ENCODE results near the gene CDH23.

CDH23 gene

DNA sequence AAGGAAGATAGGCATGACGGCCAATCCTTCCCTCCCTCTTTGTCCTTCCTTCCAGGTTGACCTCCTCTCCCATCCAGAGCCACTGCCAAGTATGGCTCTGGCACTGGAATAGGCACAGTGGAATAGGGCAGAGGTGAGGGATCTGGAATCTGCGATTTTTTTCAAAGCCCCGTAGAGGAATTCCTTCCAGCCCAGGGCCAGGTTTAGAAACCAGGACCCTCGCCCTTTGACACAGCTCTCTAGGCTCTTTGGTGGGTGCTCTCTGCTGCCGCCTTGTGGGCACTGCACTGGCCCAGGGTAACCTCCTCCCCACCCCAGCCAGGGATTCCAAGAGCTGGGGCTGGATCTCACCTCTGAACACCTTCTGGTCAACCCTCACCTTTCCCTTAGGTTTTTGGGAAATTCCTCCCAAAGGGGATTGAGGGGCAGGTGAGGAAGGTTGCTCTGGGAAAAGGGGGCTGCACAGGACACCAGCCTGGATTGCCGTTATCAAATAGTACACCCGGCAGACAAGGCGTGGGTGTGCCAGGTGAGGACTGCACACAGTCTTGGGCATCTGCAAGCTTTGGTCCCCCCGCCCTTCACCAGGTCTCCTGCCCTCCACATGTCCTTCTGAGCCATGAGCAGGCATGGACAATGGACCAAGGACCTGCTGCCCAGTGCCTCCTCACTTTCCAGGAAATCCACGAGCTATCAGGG lies 300.1 kb downstream of the CDH23 start:
- peak; percentile 62 to 69 for DNase-seq

DNA sequence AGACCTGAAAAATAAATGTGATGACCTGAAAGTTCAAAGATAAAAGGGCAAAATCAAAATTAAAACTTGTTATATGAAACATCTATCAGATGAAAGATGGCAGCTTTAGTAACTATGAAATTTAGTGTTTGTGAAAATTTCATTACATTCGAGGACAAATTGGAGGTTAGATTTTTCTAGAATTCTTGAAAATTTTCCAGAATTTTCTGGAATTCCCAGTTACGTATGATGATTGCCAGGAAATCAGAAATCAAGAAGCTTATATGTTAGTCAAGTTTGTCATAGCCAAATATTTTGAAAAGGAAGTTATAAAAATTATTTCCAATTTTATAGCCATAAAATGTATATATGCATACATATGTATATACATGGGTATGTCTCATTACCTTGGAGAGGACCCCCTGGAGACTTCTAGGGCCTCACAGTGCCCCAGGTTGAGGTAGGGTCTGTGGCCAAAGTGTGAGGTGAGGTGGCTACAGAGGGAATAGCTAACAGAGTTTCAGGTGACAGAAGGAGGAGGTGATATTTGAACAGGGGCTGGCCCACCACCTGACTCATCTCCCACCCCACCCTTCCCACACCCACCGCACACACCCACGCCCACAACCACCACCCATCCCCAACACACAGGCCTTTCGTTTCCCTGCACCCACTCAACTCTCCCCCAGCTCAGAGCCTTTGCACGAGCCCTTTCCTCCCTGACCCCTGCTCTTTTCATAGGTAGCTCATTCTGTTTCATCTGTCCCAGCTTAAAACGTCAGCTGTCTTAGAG lies 301.4 kb downstream of the CDH23 start:
- DNase-seq = peak; percentile 38 to 40

DNA sequence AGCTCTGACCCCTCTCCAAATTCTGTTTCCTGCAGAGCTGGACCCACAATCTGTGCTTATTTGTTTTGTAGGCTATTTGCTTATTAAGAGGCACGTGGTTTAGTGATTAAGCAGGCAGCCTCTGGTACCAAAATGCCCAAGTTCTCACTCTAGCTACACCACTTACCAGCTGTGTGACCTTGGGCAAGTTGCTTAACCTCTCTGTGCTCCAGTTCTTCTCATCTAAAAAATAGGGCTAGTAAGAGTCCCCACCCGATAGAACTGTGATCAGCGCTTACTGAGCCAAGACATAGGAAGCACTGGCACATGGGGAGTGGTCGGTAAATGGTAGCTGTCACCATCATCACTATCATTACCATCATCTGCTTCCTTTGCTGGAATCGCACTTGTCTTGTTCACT lies 302.0 kb downstream of the CDH23 start:
- DNase-seq = no peak

DNA sequence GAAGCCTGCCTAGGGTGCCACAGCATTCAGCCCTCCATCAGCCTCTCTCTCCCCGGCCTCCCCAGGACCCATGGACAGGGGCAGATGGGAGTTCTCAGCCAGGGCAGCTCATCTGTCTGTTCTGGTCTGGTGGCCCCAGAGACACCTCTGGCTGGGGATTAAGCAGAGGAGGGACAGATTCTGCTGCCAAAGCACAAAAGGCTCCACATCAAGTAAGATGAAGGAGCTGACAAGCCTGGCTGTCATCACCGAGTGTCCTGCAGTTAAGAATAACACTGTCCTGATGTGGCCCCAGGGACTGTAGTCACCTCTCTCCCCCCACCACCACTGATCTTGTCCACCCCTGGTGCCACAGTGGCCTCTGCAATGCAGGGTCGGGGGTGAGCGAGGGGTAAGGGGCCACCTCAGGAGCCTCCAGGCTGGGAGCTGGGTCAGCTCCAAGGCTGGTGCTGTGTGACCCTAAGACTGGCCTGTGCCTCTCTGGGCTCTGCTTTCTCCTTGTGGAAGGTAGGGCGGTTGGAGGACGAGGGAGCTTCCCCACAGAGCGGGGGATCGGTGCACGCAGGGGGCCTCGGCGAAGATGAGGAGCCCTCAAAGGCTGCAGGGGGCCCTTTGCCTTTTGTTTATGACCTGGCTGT lies 304.1 kb downstream of the CDH23 start:
- DNase-seq = no peak

DNA sequence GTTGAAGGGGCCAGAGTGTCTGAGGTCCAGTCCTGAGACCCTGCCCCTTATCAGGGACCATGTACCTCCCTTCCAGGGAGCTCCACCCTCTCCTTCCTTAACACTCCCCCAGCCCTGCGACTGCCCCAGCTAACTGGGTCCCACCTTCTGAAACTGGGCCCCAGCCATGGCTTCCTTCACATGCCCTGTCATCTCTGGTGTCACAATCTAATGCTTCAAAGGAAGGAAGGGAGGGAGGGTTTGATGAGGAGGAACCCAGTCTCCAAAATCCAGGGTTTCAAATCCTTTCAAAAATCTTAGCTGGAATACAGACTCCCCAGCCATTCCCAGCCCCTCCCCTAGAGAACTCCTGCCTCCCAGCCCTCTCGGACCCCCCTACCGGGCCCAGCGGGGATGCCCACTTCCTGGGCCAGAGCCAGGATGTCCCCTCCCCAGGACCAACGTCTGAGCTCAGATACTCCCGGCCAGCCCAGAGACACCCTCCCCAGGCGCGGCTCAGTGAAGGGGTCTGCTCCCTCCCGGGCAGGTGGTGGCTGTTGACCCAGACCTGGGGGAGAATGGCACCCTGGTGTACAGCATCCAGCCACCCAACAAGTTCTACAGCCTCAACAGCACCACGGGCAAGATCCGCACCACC lies 304.9 kb downstream of the CDH23 start:
- no peak for DNase-seq

DNA sequence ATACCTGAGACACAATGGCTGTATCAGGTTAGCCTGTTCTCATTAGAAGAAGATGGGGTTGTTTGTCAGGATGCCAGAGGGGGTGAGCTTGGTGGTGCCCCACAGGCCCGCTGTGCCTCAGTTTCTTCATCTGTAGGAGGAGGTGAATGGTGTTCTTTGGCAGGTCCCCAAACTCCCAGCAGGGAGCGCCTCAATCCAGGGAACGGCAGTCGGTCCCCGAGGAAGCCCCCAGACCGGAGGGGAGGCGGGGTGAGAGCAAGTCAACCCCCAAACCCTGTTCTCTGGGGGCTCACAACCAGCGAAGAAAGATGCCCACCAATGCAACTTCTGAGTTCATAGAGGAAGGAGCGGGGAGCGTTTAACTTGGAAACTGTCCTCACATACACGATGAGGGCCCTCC lies 306.9 kb downstream of the CDH23 start:
- no peak for DNase-seq

DNA sequence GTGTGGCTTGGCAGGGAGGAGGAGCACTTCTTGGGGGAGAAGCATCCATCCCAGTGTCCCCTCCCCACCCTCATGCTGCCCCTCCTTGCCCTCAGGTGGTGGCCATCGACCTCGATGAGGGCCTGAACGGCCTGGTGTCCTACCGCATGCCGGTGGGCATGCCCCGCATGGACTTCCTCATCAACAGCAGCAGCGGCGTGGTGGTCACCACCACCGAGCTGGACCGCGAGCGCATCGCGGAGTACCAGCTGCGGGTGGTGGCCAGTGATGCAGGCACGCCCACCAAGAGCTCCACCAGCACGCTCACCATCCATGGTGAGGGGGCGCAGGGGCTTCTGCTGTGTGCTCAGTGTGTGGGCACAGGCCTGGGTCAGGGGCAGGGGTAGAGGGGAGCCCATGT lies 308.1 kb downstream of the CDH23 start:
- DNase-seq = no peak

DNA sequence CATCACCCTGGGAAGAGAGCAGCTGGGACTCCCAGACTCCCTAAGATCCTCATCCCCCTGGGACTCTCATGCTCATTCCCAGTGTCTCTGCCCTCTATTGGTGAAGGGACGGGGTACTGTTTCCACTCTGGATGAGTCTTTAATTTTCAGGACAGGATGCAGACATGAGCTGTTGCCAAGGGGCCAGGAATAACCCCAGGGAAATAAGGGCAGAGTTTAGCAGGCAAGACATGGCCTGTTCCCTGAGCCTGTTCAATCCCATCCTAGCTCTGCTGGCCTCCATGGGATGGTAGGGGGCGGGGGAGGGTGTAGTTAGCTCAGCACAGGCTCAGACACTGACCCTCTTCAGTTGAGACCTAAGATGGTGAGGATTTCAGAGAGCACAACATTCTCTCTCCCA lies 308.9 kb downstream of the CDH23 start:
- no peak for DNase-seq

DNA sequence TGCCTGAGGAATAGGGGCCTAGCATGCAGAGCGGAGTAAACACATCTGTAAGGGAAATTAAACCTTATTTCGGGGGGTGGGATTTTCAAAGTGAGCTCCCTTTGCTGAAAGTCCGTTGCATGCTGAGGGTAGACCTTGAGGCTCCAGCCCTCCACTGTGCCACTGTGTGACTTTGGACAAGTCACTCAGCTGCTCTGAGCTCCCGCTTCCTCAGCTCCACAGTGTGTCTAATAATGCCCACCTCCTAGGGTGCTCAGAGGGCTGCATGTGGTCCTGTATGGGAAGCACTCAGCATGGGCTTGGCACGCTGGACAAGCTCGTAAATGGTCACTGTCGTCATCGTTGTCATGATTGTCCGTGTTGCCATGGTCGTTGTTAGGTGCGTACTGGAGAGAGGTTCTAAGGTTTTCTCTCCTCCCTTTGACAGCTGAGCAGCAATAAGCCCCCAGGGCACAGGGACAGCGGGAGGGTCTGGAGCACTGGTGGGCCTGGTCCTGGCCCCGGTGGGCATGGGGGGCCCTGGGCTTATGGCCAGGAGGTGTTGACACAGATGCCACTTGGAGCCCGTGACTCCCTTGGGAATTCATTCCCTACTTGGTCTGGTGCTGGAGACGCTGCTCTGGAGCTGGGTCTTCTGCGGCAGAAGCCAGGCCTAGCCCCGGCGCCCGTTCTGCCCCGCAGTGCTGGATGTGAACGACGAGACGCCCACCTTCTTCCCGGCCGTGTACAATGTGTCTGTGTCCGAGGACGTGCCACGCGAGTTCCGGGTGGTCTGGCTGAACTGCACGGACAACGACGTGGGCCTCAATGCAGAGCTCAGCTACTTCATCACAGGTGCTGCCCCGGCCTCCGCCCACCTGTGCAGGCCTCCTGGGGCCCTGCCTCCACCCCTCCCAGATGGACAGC lies 309.7 kb downstream of the CDH23 start:
- DNase-seq = no peak

DNA sequence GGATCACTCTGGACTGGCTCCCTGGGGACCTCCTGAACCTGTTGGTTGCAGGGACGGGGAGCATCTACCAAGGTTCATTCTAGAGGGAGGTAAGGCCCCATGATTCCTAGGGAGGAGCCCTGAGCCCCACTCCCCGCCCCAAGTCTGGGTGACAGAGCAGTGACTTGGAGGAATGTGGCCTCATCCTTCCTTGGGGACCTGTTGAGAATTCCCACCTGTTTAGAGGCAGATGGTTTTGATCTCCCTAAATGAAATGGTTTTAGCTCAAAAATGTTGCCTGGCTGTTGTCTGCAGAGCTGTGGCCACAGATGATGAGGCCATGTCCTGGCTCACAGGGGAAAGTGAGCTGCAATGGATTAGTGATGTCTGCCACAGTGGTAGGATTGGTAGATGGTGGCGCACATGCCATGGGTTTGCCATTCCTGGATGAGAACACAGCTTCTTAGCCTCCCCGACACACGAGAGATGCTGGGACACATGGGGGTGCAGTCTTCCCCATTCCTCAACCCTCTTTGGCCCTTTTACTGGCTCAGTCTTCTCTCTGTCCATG lies 310.6 kb downstream of the CDH23 start:
- DNase-seq = no peak

DNA sequence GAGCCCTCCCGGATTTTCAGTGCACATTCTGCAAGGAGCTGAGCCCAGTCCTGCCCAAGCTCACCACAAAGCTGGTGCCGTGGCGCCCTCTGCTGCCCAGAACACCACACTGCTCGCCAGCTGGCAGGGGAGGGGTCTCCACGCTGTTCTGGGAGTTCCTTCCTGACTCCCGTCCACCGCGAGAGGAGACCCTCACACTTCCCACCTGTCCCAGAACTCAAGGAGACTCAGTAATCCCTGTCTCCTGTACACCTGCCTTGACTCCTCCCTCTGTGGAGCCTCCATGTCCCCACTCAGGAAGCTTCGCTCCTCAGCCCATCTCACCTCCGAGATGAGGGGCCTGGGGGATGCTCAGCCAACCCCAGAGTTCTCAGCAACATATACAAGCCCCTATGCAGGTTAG lies 311.6 kb downstream of the CDH23 start:
- peak; percentile 66 to 73 for DNase-seq

DNA sequence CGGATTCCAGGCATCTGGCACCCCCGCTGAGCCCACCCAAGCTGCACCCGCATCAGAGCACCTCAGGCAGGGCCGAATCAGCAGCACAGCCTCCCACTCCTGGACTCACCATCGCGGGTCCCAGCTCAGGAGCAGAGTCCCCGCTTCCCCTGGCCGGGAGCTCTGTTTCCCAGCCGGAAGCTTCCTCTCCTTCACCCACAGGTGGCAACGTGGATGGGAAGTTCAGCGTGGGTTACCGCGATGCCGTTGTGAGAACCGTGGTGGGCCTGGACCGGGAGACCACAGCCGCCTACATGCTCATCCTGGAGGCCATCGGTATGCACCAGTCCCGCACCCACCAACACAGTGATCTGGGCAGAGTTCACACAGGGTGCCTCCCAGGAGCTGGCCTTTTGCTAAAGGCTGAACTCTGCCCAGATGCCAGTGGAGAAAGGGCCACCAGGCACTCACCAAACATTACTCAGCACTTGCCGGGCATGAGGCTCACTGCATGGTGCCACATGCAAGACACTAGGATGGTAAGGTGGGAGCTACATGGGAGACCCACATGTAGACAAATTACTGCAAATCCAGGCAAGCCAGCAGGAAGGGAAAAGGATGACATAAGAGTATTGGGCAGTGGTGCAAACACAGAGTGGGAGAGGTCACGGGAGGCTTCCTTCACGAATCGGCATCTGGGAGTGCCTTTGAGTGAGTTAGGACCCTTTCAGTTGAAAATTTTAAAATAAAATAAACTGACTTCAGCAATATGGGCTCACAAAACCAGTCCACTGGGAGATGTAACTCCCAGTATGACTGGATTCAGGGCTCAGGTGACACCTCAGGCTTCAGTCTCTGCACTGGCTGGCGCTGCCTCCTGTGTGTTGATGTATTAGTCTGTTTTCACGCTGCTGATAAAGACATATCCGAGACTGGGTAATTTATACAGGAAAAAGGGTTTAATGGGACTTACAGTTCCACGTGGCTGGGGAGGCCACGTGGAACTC lies 312.5 kb downstream of the CDH23 start:
- no peak for DNase-seq

DNA sequence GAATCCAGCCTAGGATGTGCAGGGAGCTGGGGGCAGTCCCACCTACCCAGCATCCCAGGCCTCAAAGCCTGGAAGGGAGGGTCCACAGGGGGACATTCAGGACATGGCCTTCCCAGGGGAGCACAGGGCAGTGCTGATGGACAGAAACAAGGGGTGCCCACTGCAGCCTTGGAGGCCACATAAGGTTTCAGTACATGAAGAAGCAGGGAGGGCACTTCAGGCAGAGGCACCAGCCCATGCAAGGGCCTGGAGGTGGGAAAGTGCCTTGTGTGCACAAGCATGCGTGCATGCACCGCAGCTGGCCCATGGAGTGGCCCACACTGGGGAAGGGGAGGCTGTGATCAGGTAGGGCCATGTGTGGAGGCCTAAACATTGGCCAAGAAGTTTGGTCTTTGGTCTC lies 313.8 kb downstream of the CDH23 start:
- no peak for DNase-seq

DNA sequence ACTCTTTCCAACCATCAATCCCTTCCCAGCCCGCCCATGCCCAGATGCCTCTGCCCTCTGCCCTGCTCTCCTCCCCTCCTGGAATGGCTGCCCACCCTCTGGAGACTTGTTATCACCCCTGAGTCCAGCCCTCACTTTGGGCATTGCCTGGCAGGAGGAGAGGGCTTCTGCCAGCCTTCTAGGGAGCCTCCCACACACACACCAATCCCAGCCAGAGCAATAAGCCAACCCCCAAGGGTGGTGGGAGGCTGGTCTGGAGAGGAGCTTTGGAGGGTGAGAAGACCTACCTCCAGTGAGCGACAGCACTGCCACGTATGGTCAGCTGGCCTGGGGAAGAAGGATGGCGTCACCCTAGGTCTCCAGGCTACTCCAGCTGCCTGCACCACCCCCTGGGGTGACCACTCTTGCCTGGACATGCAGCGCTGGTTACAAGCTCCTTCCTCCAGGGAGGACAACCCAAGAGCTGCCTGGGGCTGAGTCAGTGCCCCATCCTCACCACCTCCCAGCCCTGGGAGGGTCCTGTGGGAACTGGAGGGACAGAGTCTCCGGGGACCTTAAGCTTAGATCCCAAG lies 314.4 kb downstream of the CDH23 start:
- DNase-seq = no peak

DNA sequence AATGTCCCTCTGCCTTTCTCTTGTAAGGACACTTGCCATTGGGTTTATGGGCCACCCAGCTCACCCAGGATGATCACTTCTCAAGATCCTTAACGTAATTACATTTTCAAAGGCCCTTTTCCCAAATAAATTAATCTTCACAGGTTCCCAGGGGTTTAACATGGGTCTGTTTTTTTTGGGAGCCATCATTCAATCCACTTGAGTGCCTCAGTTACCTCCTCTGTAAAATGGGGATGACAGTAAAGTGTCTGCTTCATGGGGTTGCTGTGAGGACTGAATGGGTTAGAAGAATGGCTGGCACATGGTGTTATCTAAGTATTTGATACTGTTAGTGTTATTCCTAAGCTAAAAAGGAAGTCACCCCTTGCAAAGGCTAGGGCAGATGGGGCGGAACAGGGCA lies 315.4 kb downstream of the CDH23 start:
- DNase-seq = no peak

DNA sequence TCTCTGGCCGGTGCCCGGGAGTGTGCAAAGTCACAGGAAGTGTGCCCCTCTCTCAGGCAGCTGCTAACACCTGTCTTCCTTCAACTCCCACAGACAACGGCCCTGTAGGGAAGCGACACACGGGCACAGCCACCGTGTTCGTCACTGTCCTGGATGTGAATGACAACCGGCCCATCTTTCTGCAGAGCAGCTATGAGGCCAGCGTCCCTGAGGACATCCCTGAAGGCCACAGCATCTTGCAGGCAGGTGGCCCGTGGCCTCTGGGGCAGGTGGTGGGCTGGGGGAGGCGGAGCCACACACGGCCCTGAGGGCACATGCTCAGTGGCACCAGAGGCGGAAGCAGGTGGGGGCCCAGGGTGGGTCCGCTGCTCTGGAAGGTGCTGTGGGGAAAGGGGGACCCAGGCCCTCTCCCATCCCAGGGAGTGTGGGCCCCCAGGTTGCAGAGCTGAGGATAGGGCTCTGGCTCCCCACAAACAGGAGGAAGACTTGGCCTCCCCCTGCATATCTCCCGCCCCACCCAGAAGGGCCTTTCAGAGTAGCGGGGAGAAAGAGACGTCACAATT lies 315.9 kb downstream of the CDH23 start:
- DNase-seq = no peak

DNA sequence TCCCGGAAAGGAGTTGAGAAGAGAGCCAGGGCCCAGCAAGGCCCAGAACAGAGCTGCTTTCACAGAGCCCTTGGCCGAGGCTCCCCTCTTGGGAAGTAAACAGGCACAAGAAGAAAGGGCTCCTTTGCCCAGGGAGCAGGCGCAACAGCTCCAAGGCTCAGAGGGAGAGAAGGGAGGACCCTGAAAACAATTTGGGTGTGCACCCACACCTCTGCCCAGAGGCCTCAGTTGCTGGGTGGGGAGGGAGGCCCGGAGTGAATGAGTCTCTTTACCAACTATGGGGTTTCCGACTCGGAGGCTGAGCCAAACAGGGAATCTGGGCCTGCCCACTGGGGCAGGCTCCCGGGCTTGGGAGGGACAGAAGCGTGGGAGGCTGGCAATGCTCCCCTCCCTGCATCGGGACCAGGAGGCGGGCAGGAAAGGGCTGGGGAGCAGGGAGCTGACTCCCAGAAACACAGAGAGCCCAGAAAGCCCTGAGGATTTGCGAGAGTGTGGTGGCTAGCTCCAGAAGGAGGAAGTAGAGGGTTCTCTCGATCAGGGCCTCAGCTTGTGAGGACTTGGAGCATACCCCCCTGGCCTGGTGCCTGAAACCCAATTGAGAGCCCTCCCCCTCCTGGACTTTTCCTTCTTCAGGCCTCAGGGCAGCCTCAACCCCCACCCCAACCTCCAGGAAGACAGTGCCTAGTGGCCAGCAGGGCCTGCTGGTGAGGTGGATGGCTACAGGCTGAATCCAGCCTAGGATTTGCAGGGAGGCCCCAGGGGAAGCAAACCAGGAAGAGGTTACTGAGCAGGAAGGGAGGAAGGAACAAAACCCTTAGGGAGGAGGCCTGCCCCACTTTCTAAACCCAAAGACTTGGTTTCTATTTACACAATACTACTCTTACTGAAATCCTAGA lies 316.7 kb downstream of the CDH23 start:
- peak; percentile 22 to 47 for DNase-seq

DNA sequence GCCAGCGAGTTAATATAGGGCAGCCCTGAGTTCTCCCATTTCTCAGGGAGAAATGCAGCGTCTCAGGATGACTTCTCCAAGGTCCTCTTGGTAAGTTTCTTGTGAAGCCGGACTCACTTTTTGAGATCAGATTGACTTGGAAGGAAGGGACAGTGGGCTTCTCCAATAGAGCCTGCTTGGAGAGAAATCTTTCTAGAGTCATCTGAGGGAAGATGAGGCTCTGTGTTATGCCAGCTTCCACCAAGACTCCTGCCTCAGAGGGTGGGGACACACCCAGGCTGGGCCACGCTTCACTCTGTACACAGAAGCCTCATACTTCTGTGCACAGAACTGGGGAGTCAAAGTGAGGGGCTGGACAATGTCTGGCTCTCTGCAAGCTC lies 317.3 kb downstream of the CDH23 start:
- no peak for DNase-seq

DNA sequence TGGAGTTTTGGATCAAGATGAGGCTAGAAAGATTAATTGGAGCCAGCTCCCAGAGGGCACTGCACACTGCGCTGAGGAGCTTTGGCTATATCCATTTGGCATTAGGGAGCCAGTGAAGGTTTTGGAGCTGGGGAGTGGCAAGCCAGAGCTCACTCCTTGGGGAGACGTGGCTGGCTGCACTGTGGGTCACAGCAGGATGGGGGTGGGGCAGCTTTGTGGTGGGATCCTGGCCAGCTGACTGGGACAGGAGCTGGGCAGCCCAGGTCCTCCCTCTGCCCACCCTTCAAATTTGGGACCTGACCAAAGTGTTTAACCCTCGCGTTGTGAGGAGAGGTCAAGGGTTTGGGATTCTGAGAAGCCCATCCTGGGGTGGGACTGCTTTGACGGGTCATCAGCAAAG lies 317.9 kb downstream of the CDH23 start:
- DNase-seq = no peak

All from CD4-positive, alpha-beta T cell treated with Interleukin-1 beta for 1 hour (primary cell).